Fibroblast of pulmonary artery (primary cell): ENCODE measurements around the gene NMNAT1.

ENCODE experiments used
- DNase-seq: peaks from one replicate; pipeline ENCODE4 v3.0.0-alpha.2; 2010; ENCODE audit warnings: low read depth
- H3K4me3 ChIP-seq: replicated peaks from 2 replicates; pipeline ENCODE4 v1.5.1; 2011; ENCODE audit warnings: low read depth, mild to moderate bottlenecking, control low read depth, low read length, moderate library complexity
- TF ChIP-seq, protein P1 (sequence below): IDR thresholded peaks from 2 replicates; pipeline ENCODE4 v1.5.1; 2011; ENCODE audit warnings: mild to moderate bottlenecking, control low read depth, low read length, inconsistent platforms; ENCODE audit errors: missing control alignments

Gene NMNAT1

DNA sequence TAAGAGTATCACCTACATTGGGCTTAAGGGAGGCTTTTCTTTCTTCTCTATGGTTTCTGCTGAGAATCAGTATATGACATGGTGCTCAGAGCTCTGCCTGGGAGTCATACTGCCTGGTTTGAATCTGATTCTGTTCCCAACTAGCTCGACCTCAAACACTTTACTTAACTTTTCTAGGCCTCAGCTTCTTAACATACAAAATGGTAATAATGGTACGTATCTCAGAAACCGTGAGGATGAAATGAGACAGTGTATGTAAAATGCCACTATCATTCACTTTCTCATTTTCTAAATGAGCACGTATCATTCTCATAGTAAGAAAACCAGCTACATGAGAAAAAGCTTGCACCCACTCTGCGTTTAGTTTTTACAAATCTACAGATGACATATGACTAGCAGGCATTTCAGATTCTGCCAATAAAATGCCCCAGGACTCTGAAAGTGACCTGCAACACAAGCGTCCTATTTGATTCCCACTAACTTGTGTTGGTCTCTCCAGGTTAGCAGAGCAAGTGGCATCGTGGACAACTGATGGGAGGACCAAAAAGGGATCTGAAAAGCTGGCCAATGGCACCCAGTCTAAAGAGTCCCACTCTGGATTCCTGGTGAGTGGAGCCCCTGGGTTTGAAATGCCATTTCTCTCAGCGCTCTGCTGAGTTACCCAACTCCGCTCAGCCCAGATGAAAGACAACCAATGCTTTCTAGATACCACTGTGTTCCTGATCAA, 39.3 kb upstream of the NMNAT1 start:
- H3K4me3 ChIP-seq = no peak overlapping the region
- TF ChIP-seq, protein P1, sequence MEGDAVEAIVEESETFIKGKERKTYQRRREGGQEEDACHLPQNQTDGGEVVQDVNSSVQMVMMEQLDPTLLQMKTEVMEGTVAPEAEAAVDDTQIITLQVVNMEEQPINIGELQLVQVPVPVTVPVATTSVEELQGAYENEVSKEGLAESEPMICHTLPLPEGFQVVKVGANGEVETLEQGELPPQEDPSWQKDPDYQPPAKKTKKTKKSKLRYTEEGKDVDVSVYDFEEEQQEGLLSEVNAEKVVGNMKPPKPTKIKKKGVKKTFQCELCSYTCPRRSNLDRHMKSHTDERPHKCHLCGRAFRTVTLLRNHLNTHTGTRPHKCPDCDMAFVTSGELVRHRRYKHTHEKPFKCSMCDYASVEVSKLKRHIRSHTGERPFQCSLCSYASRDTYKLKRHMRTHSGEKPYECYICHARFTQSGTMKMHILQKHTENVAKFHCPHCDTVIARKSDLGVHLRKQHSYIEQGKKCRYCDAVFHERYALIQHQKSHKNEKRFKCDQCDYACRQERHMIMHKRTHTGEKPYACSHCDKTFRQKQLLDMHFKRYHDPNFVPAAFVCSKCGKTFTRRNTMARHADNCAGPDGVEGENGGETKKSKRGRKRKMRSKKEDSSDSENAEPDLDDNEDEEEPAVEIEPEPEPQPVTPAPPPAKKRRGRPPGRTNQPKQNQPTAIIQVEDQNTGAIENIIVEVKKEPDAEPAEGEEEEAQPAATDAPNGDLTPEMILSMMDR = no peak
- DNase-seq = no peak

DNA sequence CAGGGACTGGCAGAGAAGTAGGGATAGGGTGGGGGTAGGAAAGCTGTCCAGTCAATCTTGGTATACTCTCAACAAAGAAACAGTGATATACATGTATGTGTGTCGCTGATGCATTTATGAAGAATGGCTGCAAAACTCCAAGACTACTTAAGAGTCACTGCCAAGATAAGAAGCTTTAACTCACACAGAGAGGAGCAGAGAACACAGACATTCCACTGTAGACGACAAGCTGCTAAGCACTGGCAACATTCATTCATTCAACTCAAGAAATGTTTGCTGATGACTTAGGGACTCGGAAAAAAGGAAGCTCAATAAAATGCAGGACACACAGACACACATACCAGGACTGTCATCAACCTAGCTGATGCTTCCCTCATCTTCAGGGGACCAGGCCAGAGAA, 38.7 kb upstream of the NMNAT1 start:
- TF ChIP-seq, protein P1 = no peak
- H3K4me3 ChIP-seq = no peak overlapping the region
- peak; percentile 16 for DNase-seq

- no peak for DNase-seq
- H3K4me3 ChIP-seq = no peak overlapping the region
- TF ChIP-seq, protein P1 = no peak
These were observed 38.3 kb upstream of the NMNAT1 start for GRCh38 chr1:9905010-9905409.

GRCh38 chr1:9906466-9906865, 36.8 kb upstream of the NMNAT1 start:
- DNase-seq = no peak
- H3K4me3 ChIP-seq = no peak overlapping the region
- TF ChIP-seq, protein P1 = no peak

- no peak overlapping the region for H3K4me3 ChIP-seq
- no peak for DNase-seq
These were observed 35.8 kb upstream of the NMNAT1 start for GRCh38 chr1:9907441-9907840.

GRCh38 chr1:9908871-9909233, 34.4 kb upstream of the NMNAT1 start:
- TF ChIP-seq, protein P1 = no peak
- DNase-seq = no peak
- H3K4me3 ChIP-seq = peak overlapping the region; percentile 75

More at GRCh38 chr1:9907441-9907840, 35.8 kb upstream of the NMNAT1 start:
- TF ChIP-seq, protein P1 = no peak
